PFSK-1 (cell line): ENCODE data around the gene SLC25A48.

Experiments used
- FOXP2 ChIP-seq: optimal IDR thresholded peaks from 2 replicates; pipeline ENCODE3; 2011; ENCODE audit warnings: borderline replicate concordance, control low read depth, inconsistent platforms; ENCODE audit not compliant: insufficient read depth; ENCODE audit errors: extremely low read length, extremely low read depth
- POLR2AphosphoS5 ChIP-seq: IDR thresholded peaks from 2 replicates; pipeline ENCODE4 v1.6.1; 2012; ENCODE audit warnings: low read depth, mild to moderate bottlenecking, control low read depth, low read length, moderate library complexity
- SIN3A ChIP-seq: IDR thresholded peaks from 2 replicates; pipeline ENCODE4 v1.6.1; 2012; ENCODE audit warnings: mild to moderate bottlenecking, low read length, moderate library complexity, borderline replicate concordance; ENCODE audit not compliant: insufficient read depth
- TAF1 ChIP-seq: IDR thresholded peaks from 2 replicates; pipeline ENCODE4 v1.6.1; 2012; ENCODE audit warnings: low read length, control low read depth, borderline replicate concordance; ENCODE audit not compliant: insufficient read depth
- TF ChIP-seq, protein P1 (sequence below), 2 experiments: IDR thresholded peaks; 2 replicates each; pipeline versions ENCODE4 v1.6.1 to v1.8.0; 2011 to 2012; ENCODE audit warnings: low read depth in 2 of 2, low read length in 2 of 2, control low read depth in 1 of 2, inconsistent platforms in 1 of 2, mild to moderate bottlenecking in 1 of 2, moderate library complexity in 1 of 2; ENCODE audit not compliant: insufficient read depth in 1 of 2

DNA sequence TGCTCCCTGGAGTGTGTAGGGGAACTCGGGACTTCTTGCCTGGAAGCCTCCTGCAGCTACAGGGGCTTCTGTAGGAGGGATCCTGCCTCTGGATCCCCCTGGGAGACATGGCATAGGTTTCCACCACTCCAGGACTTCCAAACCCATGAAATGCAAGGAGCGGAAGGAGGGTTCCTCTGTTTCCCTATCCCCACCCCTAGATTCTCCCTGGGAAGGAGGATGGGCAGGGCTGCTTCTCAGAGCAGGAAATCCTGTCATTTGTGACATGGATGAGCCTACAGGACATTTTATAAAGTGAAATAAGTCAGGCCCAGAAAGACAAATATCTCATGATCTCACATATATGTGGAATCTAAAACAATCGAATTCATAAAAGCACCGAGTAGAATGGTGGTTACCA lies 23.5 kb upstream of the SLC25A48 start:
- TF ChIP-seq TAF1 (no peak), POLR2AphosphoS5 (no peak), SIN3A (no peak), FOXP2 (no peak)
- TF ChIP-seq, protein P1, sequence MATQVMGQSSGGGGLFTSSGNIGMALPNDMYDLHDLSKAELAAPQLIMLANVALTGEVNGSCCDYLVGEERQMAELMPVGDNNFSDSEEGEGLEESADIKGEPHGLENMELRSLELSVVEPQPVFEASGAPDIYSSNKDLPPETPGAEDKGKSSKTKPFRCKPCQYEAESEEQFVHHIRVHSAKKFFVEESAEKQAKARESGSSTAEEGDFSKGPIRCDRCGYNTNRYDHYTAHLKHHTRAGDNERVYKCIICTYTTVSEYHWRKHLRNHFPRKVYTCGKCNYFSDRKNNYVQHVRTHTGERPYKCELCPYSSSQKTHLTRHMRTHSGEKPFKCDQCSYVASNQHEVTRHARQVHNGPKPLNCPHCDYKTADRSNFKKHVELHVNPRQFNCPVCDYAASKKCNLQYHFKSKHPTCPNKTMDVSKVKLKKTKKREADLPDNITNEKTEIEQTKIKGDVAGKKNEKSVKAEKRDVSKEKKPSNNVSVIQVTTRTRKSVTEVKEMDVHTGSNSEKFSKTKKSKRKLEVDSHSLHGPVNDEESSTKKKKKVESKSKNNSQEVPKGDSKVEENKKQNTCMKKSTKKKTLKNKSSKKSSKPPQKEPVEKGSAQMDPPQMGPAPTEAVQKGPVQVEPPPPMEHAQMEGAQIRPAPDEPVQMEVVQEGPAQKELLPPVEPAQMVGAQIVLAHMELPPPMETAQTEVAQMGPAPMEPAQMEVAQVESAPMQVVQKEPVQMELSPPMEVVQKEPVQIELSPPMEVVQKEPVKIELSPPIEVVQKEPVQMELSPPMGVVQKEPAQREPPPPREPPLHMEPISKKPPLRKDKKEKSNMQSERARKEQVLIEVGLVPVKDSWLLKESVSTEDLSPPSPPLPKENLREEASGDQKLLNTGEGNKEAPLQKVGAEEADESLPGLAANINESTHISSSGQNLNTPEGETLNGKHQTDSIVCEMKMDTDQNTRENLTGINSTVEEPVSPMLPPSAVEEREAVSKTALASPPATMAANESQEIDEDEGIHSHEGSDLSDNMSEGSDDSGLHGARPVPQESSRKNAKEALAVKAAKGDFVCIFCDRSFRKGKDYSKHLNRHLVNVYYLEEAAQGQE (IDR thresholded peaks at IDR 0.05; ENCODE audit: insufficient read depth in 1 of 2, low read depth in 2 of 2, low read length in 2 of 2): no peak
